ENCODE data around the gene PLA2G6. TPM values are rescaled to one million over a fixed set of nuclear protein-coding genes. Genes with fewer than 3 reads are reported as not detected.

PLA2G6 gene
- total RNA-seq, 3 donors from 2014 or later: 41.1 to 68.1 (median 59.3) TPM

GRCh38 chr22:38218661-38219622 is 37.3 kb upstream of the PLA2G6 start:
- TF ChIP-seq POLR2AphosphoS5 (IDR thresholded peaks at IDR 0.05): peak; percentile 78 to 84 (median 84)
- no peak for TF ChIP-seq CTCF (IDR thresholded peaks at IDR 0.05)
- TF ChIP-seq POLR2A (IDR thresholded peaks at IDR 0.05): no peak
- Histone ChIP-seq H3K27ac (peak overlapping the region; percentile 96 to 97), H3K27me3 (no peaks in the 10 kb centered on the region), H3K9me3 (no peaks in the 10 kb centered on the region), H3K4me3 (no peak overlapping the region), H3K36me3 (no peaks in the 10 kb centered on the region), H3K4me1 (peaks cover 21 to 27% of the 10 kb centered on the region in 2 donors)
- peak; percentile 88 to 91 for DNase-seq (ENCODE audit: low spot score in 2 of 2)
- intact Hi-C loops (cut with DNase I; ENCODE audit: low total_unique reads): no loop called here

DNA sequence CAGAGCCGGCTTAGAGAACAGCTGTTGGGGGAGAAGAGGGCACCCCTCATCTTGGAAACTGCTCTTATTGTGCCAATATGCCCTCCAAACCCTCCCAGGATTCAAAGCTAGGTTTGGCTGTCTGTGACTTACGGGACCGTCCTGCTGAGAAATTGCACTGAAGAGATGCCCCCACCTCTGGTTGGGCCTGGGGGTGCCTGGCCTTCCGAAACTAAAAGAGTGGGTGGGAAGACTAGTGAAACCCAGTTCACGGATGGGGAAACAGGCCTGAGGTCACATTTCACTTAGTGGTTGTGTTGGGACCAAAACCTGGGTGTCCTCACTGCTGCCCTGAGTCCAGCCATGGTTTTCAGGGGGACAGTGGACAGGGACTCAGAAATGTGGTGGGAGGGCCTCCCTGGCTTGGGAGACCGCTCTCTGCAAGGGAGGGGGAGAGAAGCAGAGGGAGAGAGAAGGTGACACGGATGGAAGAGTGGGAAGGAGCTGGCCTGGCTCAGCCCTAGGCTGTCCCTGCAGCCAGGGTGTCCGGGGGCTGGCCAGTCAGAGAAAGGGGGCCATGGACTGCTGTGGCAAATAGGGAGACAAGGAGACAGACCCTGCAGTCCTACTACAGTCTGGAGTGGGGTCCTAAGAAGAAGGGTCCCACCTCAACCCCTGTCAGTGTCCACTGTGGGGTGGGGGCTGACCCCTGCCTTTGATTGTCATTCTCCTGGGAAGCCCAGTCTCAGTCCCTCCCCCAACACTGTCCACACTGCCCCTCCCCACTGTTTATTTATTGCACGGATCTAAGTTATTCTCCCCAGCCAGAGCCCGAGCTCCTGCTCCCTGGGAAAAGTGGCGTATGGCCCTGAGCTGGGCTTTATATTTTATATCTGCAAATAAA is 33.8 kb upstream of the PLA2G6 start:
- no peak for DNase-seq (ENCODE audit: low spot score in 2 of 2)
- Histone ChIP-seq H3K9me3 (no peaks in the 10 kb centered on the region), H3K36me3 (no peaks in the 10 kb centered on the region), H3K27me3 (no peaks in the 10 kb centered on the region), H3K27ac (peak overlapping the region; percentile 63 to 77), H3K4me1 (peaks cover 18 to 33% of the 10 kb centered on the region in 2 donors), H3K4me3 (no peak overlapping the region)
- intact Hi-C loops (cut with DNase I; ENCODE audit: low total_unique reads): no loop called here
- TF ChIP-seq POLR2AphosphoS5 (IDR thresholded peaks at IDR 0.05) (peak in 1 of 3 donors; percentile 64), POLR2A (IDR thresholded peaks at IDR 0.05) (no peak), CTCF (IDR thresholded peaks at IDR 0.05) (no peak)

- peak overlapping the region; percentile 7 to 43 (median 29) for H3K4me3 ChIP-seq
- H3K27me3 ChIP-seq: no peaks in the 10 kb centered on the region
- peaks cover 13 to 24% of the 10 kb centered on the region in 2 donors for H3K4me1 ChIP-seq
- peak overlapping the region; percentile 63 to 77 for H3K27ac ChIP-seq
- H3K36me3 ChIP-seq: no peaks in the 10 kb centered on the region
- no peaks in the 10 kb centered on the region for H3K9me3 ChIP-seq
- TF ChIP-seq POLR2AphosphoS5 (IDR thresholded peaks at IDR 0.05) (peak in 1 of 3 donors; percentile 58), CTCF (IDR thresholded peaks at IDR 0.05) (peak in 1 of 3 donors; percentile 15), POLR2A (IDR thresholded peaks at IDR 0.05) (no peak)
- peak in 1 of 2 donors; percentile 74 for DNase-seq (ENCODE audit: low spot score in 2 of 2)
- intact Hi-C loops (cut with DNase I; ENCODE audit: low total_unique reads): no loop called here
Observed at GRCh38 chr22:38214302-38215056, 32.8 kb upstream of the PLA2G6 start.

DNA sequence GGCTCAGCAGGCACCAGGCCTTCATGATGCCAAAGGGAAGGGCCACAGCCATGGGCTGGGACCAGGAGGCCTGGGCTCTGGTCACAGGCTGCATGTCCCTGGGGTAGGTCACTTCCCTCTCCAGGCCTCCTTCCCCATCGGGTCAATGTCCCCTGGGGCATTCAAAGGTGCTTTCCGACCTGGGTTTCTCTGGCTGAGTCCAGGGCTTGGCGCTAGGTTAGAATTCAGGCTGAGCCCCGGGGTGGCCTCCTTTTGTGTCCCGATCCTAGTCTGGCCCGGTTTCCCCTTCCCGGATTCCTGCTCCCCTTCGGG is 32.3 kb upstream of the PLA2G6 start:
- intact Hi-C loops (cut with DNase I; ENCODE audit: low total_unique reads): no loop called here
- DNase-seq (ENCODE audit: low spot score in 2 of 2): no peak
- H3K4me3 ChIP-seq: peak overlapping the region; percentile 7 to 43 (median 29)
- no peak for TF ChIP-seq CTCF (IDR thresholded peaks at IDR 0.05)
- TF ChIP-seq POLR2A (IDR thresholded peaks at IDR 0.05): no peak
- TF ChIP-seq POLR2AphosphoS5 (IDR thresholded peaks at IDR 0.05): no peak
- peaks cover 10 to 20% of the 10 kb centered on the region in 2 donors for H3K4me1 ChIP-seq
- no peaks in the 10 kb centered on the region for H3K36me3 ChIP-seq
- H3K27ac ChIP-seq: peak overlapping the region; percentile 63 to 77
- H3K27me3 ChIP-seq: no peaks in the 10 kb centered on the region
- no peaks in the 10 kb centered on the region for H3K9me3 ChIP-seq

All from breast epithelium (tissue), 4 donors.